Mucosa of descending colon (tissue), 3 donors: Measurements from ENCODE around the gene KCND3. TPM values are rescaled to one million over a fixed set of nuclear protein-coding genes. Genes with fewer than 3 reads are reported as not detected.

Source experiments
- ATAC-seq: fragments of 200-7000 bp; cut with Tn5 transposase; one replicate; pipeline ENCODE4 v1.9.1; 2020; ENCODE audit warnings: mild to moderate bottlenecking, moderate library complexity
- DNase-seq, 3 donors: peaks; one replicate each; pipeline ENCODE4 v3.0.0-alpha.2; 2020
- H3K36me3 ChIP-seq: fragments of 200-600 bp; one replicate; pipeline ENCODE4 v1.8.0; 2021; ENCODE audit warnings: low read depth, mild to moderate bottlenecking
- H3K4me1 ChIP-seq: fragments of 200-600 bp; one replicate; pipeline ENCODE4 v1.8.0; 2021; ENCODE audit warnings: low read depth, mild to moderate bottlenecking
- H3K4me3 ChIP-seq: fragments of 200-600 bp; one replicate; pipeline ENCODE4 v1.8.0; 2021; ENCODE audit warnings: mild to moderate bottlenecking
- H3K9me3 ChIP-seq: fragments of 200-600 bp; one replicate; pipeline ENCODE4 v1.8.0; 2021; ENCODE audit warnings: mild to moderate bottlenecking
- CTCF ChIP-seq: fragments of 200-600 bp; IDR thresholded peaks from one replicate; pipeline ENCODE4 v1.8.0; 2022; ENCODE audit warnings: antibody characterized with exemption, mild to moderate bottlenecking
- intact Hi-C, 2 donors: fragments of 100-400 bp; cut with DNase I in 1 of 2; cut with micrococcal nuclease in 1 of 2; formaldehyde crosslinking; loops; one replicate each; pipeline versions ENCODE4 v1.11.0 to v1.11.1; 2022; cut with DNase I, micrococcal nuclease
- total RNA-seq, 3 donors: library from RNA; stranded (reverse); fragmentation: NEBNext Ultra II Directional in 2 of 3; extraction: Animal tissue kit (Norgen Biotek cat#: 25700) in 2 of 3; gene quantifications; one replicate each; pipeline versions ENCODE4 v1.2.1 to v1.2.4, GENCODE V29; 2021 to 2023
- donor health status: DM: no; HTN: no; CAD: no; lungs with moderate emphysema.
- donor health status: DM: no; HTN: no; CAD: no.
- donor health status: DM: no; HTN: yes; CAD: no.

Gene KCND3
- total RNA-seq, 3 donors from 2014 or later, result 1.2 to 10.3 (median 5.5) TPM

- no peak for TF ChIP-seq CTCF
- DNase-seq (no peak), ATAC-seq (no peak)
- Histone ChIP-seq H3K9me3 (no peaks in the 10 kb centered on the region), H3K4me1 (no peaks in the 10 kb centered on the region), H3K36me3 (no peaks in the 10 kb centered on the region), H3K4me3 (no peak overlapping the region)
- intact Hi-C loops, result no loop called here
These were observed 52.2 kb downstream of the KCND3 start for GRCh38 chr1:111937147-111937725.

- DNase-seq, result no peak
- intact Hi-C loops, result no loop called here
- no peaks in the 10 kb centered on the region for H3K4me1 ChIP-seq
- ATAC-seq, result no peak
- no peaks in the 10 kb centered on the region for H3K36me3 ChIP-seq
- H3K9me3 ChIP-seq, result no peaks in the 10 kb centered on the region
- H3K4me3 ChIP-seq, result no peak overlapping the region
- TF ChIP-seq CTCF, result no peak
These were observed 55.2 kb downstream of the KCND3 start for GRCh38 chr1:111934106-111934852.

GRCh38 chr1:111930356-111930755, 59.1 kb downstream of the KCND3 start:
- no peaks in the 10 kb centered on the region for H3K9me3 ChIP-seq
- H3K36me3 ChIP-seq, result no peaks in the 10 kb centered on the region
- intact Hi-C loops, result no loop called here
- ATAC-seq, result no peak
- H3K4me1 ChIP-seq, result no peaks in the 10 kb centered on the region
- no peak for DNase-seq
- H3K4me3 ChIP-seq, result no peak overlapping the region
- no peak for TF ChIP-seq CTCF

- no peaks in the 10 kb centered on the region for H3K9me3 ChIP-seq
- TF ChIP-seq CTCF, result no peak
- DNase-seq, result no peak
These were observed 60.9 kb downstream of the KCND3 start for GRCh38 chr1:111928531-111928930.

GRCh38 chr1:111927652-111928051, 61.8 kb downstream of the KCND3 start:
- intact Hi-C loops, result no loop called here
- Histone ChIP-seq H3K36me3 (no peaks in the 10 kb centered on the region), H3K4me1 (no peaks in the 10 kb centered on the region), H3K9me3 (no peaks in the 10 kb centered on the region), H3K4me3 (no peak overlapping the region)
- no peak for DNase-seq
- no peak for TF ChIP-seq CTCF
- no peak for ATAC-seq

More at GRCh38 chr1:111928531-111928930, 60.9 kb downstream of the KCND3 start:
- Histone ChIP-seq H3K4me3 (no peak overlapping the region), H3K36me3 (no peaks in the 10 kb centered on the region), H3K4me1 (no peaks in the 10 kb centered on the region)
- no peak for ATAC-seq
- intact Hi-C loops, result no loop called here
